NCI-H1105 (cell line): ENCODE results near the gene PALS1.

Source experiments
- DNase-seq: peaks from one replicate; lab custom pipeline; 2025; lab: John Stamatoyannopoulos, UW

The PALS1 gene

GRCh38 chr14:67241411-67242167, at the start of gene PALS1:
Gene PALS1 (plus strand): TSS chr14:67241435. CDS start chr14:67279171, 37,736 bp downstream.
- DNase-seq, result no peak

GRCh38 chr14:67191768-67192290, 49.4 kb upstream of the PALS1 start:
- no peak for DNase-seq

- no peak for DNase-seq
Measured at GRCh38 chr14:67192366-67192765, 48.9 kb upstream of the PALS1 start.

- DNase-seq, result no peak
Measured at GRCh38 chr14:67195279-67195678, 46.0 kb upstream of the PALS1 start.

- no peak for DNase-seq
Measured at GRCh38 chr14:67199016-67199415, 42.2 kb upstream of the PALS1 start.

- DNase-seq, result no peak
Measured at GRCh38 chr14:67207810-67208209, 33.4 kb upstream of the PALS1 start.

GRCh38 chr14:67218126-67218525, 23.1 kb upstream of the PALS1 start:
- DNase-seq, result no peak

- DNase-seq, result no peak
Measured at GRCh38 chr14:67221248-67221981, 19.8 kb upstream of the PALS1 start.

- no peak for DNase-seq
Measured at GRCh38 chr14:67221982-67222328, 19.3 kb upstream of the PALS1 start.

- DNase-seq, result no peak
Measured at GRCh38 chr14:67225523-67225922, 15.7 kb upstream of the PALS1 start.

- DNase-seq, result no peak
Measured at GRCh38 chr14:67228325-67228984, 12.8 kb upstream of the PALS1 start.

- no peak for DNase-seq
Measured at GRCh38 chr14:67232066-67232465, 9.2 kb upstream of the PALS1 start.

GRCh38 chr14:67232621-67233020, 8.6 kb upstream of the PALS1 start:
- DNase-seq, result no peak

- no peak for DNase-seq
Measured at GRCh38 chr14:67237591-67237990, 3.6 kb upstream of the PALS1 start.

GRCh38 chr14:67239582-67239981, 1.7 kb upstream of the PALS1 start:
- no peak for DNase-seq

GRCh38 chr14:67240168-67240932, 885 bp upstream of the PALS1 start:
- no peak for DNase-seq

- peak; percentile 97 for DNase-seq
Measured at GRCh38 chr14:67240978-67241410, 241 bp upstream of the PALS1 start.

GRCh38 chr14:67242168-67242420, 859 bp downstream of the PALS1 start:
- DNase-seq, result no peak

- DNase-seq, result no peak
Measured at GRCh38 chr14:67245104-67245503, 3.9 kb downstream of the PALS1 start.

- DNase-seq, result no peak
Measured at GRCh38 chr14:67251573-67252226, 10.5 kb downstream of the PALS1 start.

GRCh38 chr14:67253076-67253635, 11.9 kb downstream of the PALS1 start:
- DNase-seq, result no peak
